GM23338 (cell line): ENCODE results near the gene HES7. TPM values are rescaled to one million over a fixed set of nuclear protein-coding genes. Genes with fewer than 3 reads are reported as not detected.

ENCODE experiments used
- ATAC-seq: fragments of 200-7000 bp; cut with Tn5 transposase; 3 replicates; pipeline ENCODE4 v1.9.1; 2020
- DNase-seq: peaks from one replicate; pipeline ENCODE4 v3.0.0-alpha.2; 2015; ENCODE audit warnings: low spot score
- H2AFZ ChIP-seq: fragments of 200-600 bp; sonication (generic); 2 replicates; pipeline ENCODE4 v1.8.0; 2016; ENCODE audit warnings: antibody characterized with exemption, mild to moderate bottlenecking, moderate library complexity
- H3F3A ChIP-seq: fragments of 200-600 bp; sonication (generic); replicated peaks from 2 replicates; pipeline ENCODE4 v1.8.0; 2017; ENCODE audit warnings: antibody characterized with exemption, mixed run types, low read depth
- H3K27ac ChIP-seq: fragments of 200-600 bp; sonication (generic); 2 replicates; pipeline ENCODE4 v1.6.1; 2016; ENCODE audit warnings: low read depth
- H3K27me3 ChIP-seq: fragments of 200-600 bp; sonication (generic); 2 replicates; pipeline ENCODE4 v1.8.0; 2016; ENCODE audit warnings: mild to moderate bottlenecking, mixed run types, moderate library complexity; ENCODE audit not compliant: insufficient read depth
- H3K36me3 ChIP-seq: fragments of 200-600 bp; sonication (generic); 2 replicates; pipeline ENCODE4 v1.8.0; 2016; ENCODE audit warnings: mild to moderate bottlenecking; ENCODE audit not compliant: insufficient read depth
- H3K4me1 ChIP-seq: fragments of 200-600 bp; sonication (generic); 2 replicates; pipeline ENCODE4 v1.8.0; 2016; ENCODE audit warnings: mild to moderate bottlenecking, moderate library complexity; ENCODE audit not compliant: insufficient read depth
- H3K4me2 ChIP-seq: fragments of 200-600 bp; sonication (generic); 2 replicates; pipeline ENCODE4 v1.7.1; 2017; ENCODE audit warnings: mixed run types
- H3K4me3 ChIP-seq: fragments of 200-600 bp; sonication (generic); 2 replicates; pipeline ENCODE4 v1.6.1; 2016; ENCODE audit warnings: mixed run types
- H3K79me2 ChIP-seq: fragments of 200-600 bp; sonication (generic); replicated peaks from 2 replicates; pipeline ENCODE4 v1.8.0; 2017; ENCODE audit warnings: mild to moderate bottlenecking; ENCODE audit not compliant: insufficient read depth
- H3K9me2 ChIP-seq: fragments of 200-600 bp; sonication (generic); 2 replicates; pipeline ENCODE4 v1.8.0; 2017; ENCODE audit not compliant: insufficient read depth
- H4K20me1 ChIP-seq: fragments of 200-600 bp; sonication (generic); replicated peaks from 2 replicates; pipeline ENCODE4 v1.8.0; 2017; ENCODE audit warnings: mild to moderate bottlenecking; ENCODE audit not compliant: insufficient read depth
- H3K27ac Mint-ChIP-seq: 2 replicates; pipeline ENCODE4 v1.8.0; 2020; ENCODE audit warnings: inconsistent platforms, mild to moderate bottlenecking, moderate library complexity, mixed read lengths
- H3K27me3 Mint-ChIP-seq: 3 replicates; pipeline ENCODE4 v1.8.0; 2022; ENCODE audit warnings: low read depth, mild to moderate bottlenecking, moderate library complexity, mixed read lengths, inconsistent platforms; ENCODE audit not compliant: insufficient read depth, poor library complexity
- H3K36me3 Mint-ChIP-seq: 3 replicates; pipeline ENCODE4 v1.8.0; 2021; ENCODE audit warnings: low read depth, mild to moderate bottlenecking, inconsistent platforms, moderate library complexity, mixed read lengths
- H3K4me1 Mint-ChIP-seq: 3 replicates; pipeline ENCODE4 v1.8.0; 2020; ENCODE audit warnings: mild to moderate bottlenecking, inconsistent platforms, mixed read lengths
- H3K4me3 Mint-ChIP-seq: 3 replicates; pipeline ENCODE4 v1.8.0; 2021; ENCODE audit warnings: moderate library complexity, mild to moderate bottlenecking, inconsistent platforms, mixed read lengths
- H3K9me3 Mint-ChIP-seq: 3 replicates; pipeline ENCODE4 v1.8.0; 2020; ENCODE audit warnings: moderate library complexity, mild to moderate bottlenecking, inconsistent platforms, mixed read lengths
- CTCF ChIP-seq, 2 experiments: fragments of 200-600 bp in 1 of 2; sonication (generic) in 1 of 2; conservative IDR thresholded peaks; 2 replicates each; pipeline versions ENCODE4 v1.5.1 to v1.6.1; 2016 to 2017; ENCODE audit warnings: antibody characterized with exemption in 2 of 2, low read depth in 2 of 2, mild to moderate bottlenecking in 2 of 2, moderate library complexity in 1 of 2
- EZH2 ChIP-seq: fragments of 200-600 bp; sonication (generic); IDR thresholded peaks from one replicate; pipeline ENCODE4 v1.8.0; 2017; ENCODE audit warnings: antibody characterized with exemption, mild to moderate bottlenecking, low read depth; ENCODE audit not compliant: unreplicated experiment
- EZH2phosphoT487 ChIP-seq: fragments of 200-600 bp; sonication (generic); IDR thresholded peaks from one replicate; pipeline ENCODE4 v1.8.1; 2018; ENCODE audit warnings: antibody characterized with exemption; ENCODE audit not compliant: unreplicated experiment
- JUNB ChIP-seq: IDR thresholded peaks from one replicate; pipeline ENCODE4 v1.6.1; 2016; ENCODE audit warnings: antibody characterized with exemption; ENCODE audit not compliant: unreplicated experiment
- NANOG ChIP-seq: IDR thresholded peaks from 2 replicates; pipeline ENCODE4 v1.6.1; 2016; ENCODE audit warnings: antibody characterized with exemption, borderline replicate concordance
- POLR2AphosphoS5 ChIP-seq: IDR thresholded peaks from 2 replicates; pipeline ENCODE4 v1.6.1; 2016; ENCODE audit warnings: antibody characterized with exemption, low read depth
- ZNF462 ChIP-seq: fragments of 250-450 bp; sonication (Bioruptor Pico); IDR thresholded peaks from 2 replicates; pipeline ENCODE4 v1.5.0; 2020; ENCODE audit warnings: mild to moderate bottlenecking, moderate library complexity
- polyA plus RNA-seq: library from polyadenylated mRNA; unstranded; fragments of >200 nt; fragmentation: Nextera tagmentation; extraction: Ambion mirVana; gene quantifications from 2 replicates; pipeline ENCODE4 v1.2.1, GENCODE V29; 2016
- total RNA-seq: library from RNA; depleted of rRNA; stranded (reverse); fragments of >200 nt; shearing (Covaris generic); gene quantifications from 2 replicates; pipeline ENCODE4 v1.2.3, GENCODE V29; 2014

HES7 gene
- total and polyA plus RNA-seq, 2 experiments from 2014 or later, result 0.14 TPM; not detected in 1

- ATAC-seq, result no peak
- H3K4me3 Mint-ChIP-seq, result peak overlapping the region; percentile 83
- peak; percentile 91 for DNase-seq
- TF ChIP-seq EZH2 (peak; percentile 46), POLR2AphosphoS5 (peak; percentile 64), NANOG (no peak)
- Histone ChIP-seq H3K36me3 (no peaks in the 10 kb centered on the region), H3K79me2 (no peaks in the 10 kb centered on the region), H3K9me2 (no peaks in the 10 kb centered on the region), H3F3A (peaks cover 23% of the 10 kb centered on the region), H4K20me1 (peaks cover 6% of the 10 kb centered on the region; the same call in 1 of the 2 replicates), H3K4me1 (peaks cover 26% of the 10 kb centered on the region), H3K27me3 (peaks cover 68% of the 10 kb centered on the region), H3K4me2 (peak overlapping the region; percentile 94), H2AFZ (0 out of 2 replicates have a peak overlapping the region, but pooled peaks have one; percentile 63), H3K27ac (no peak overlapping the region), H3K4me3 (peak overlapping the region; percentile 66)
- H3K36me3 Mint-ChIP-seq, result peaks cover 13% of the 10 kb centered on the region
- peaks cover 89% of the 10 kb centered on the region for H3K27me3 Mint-ChIP-seq
- H3K4me1 Mint-ChIP-seq, result peaks cover 32% of the 10 kb centered on the region
- peaks cover 24% of the 10 kb centered on the region for H3K9me3 Mint-ChIP-seq
- no peak overlapping the region for H3K27ac Mint-ChIP-seq
These were observed 1.4 kb downstream of the HES7 start for GRCh38 chr17:8122422-8122923.

GRCh38 chr17:8121681-8122421, 2.1 kb downstream of the HES7 start:
- Mint-ChIP-seq H3K4me3 (peak overlapping the region; percentile 83), H3K9me3 (peaks cover 24% of the 10 kb centered on the region), H3K4me1 (peaks cover 26% of the 10 kb centered on the region), H3K27ac (no peak overlapping the region), H3K27me3 (peaks cover 89% of the 10 kb centered on the region), H3K36me3 (peaks cover 13% of the 10 kb centered on the region)
- H3K79me2 ChIP-seq, result no peaks in the 10 kb centered on the region
- no peaks in the 10 kb centered on the region for H3K36me3 ChIP-seq
- peak; percentile 39 for ATAC-seq
- H3K4me2 ChIP-seq, result peak overlapping the region; percentile 94
- peaks cover 18% of the 10 kb centered on the region for H3F3A ChIP-seq
- TF ChIP-seq POLR2AphosphoS5, result no peak
- peak; percentile 54 to 90 for TF ChIP-seq CTCF (conservative IDR thresholded peaks at IDR 0.05; ENCODE audit: low read depth in 2 of 2)
- TF ChIP-seq EZH2phosphoT487, result no peak
- H3K4me1 ChIP-seq, result peaks cover 28% of the 10 kb centered on the region
- peaks cover 5% of the 10 kb centered on the region; the same call in 1 of the 2 replicates for H4K20me1 ChIP-seq
- no peak overlapping the region for H3K27ac ChIP-seq
- peaks cover 68% of the 10 kb centered on the region for H3K27me3 ChIP-seq
- H3K9me2 ChIP-seq, result no peaks in the 10 kb centered on the region
- peak overlapping the region; percentile 66 for H3K4me3 ChIP-seq
- DNase-seq, result peak; percentile 91
- 0 out of 2 replicates have a peak overlapping the region, but pooled peaks have one; percentile 63 for H2AFZ ChIP-seq

- peaks cover 69% of the 10 kb centered on the region for H3K27me3 ChIP-seq
- H2AFZ ChIP-seq, result no peak overlapping the region
- no peak overlapping the region for H3K27ac ChIP-seq
- peaks cover 26% of the 10 kb centered on the region for H3K4me1 ChIP-seq
- Mint-ChIP-seq H3K27ac (no peak overlapping the region), H3K36me3 (peaks cover 13% of the 10 kb centered on the region), H3K4me3 (peak overlapping the region; percentile 83), H3K27me3 (peaks cover 91% of the 10 kb centered on the region), H3K4me1 (peaks cover 24% of the 10 kb centered on the region), H3K9me3 (peaks cover 24% of the 10 kb centered on the region)
- peak overlapping the region; percentile 66 for H3K4me3 ChIP-seq
- no peak for TF ChIP-seq ZNF462 (CRISPR knock-in tag)
- no peak for TF ChIP-seq JUNB
- peak overlapping the region; percentile 94 for H3K4me2 ChIP-seq
- peaks cover 15% of the 10 kb centered on the region; the same call in 1 of the 2 replicates for H3F3A ChIP-seq
- no peaks in the 10 kb centered on the region for H3K36me3 ChIP-seq
- no peaks in the 10 kb centered on the region for H3K9me2 ChIP-seq
- peaks cover 3% of the 10 kb centered on the region; the same call in 1 of the 2 replicates for H4K20me1 ChIP-seq
- no peak for DNase-seq
- H3K79me2 ChIP-seq, result no peaks in the 10 kb centered on the region
- no peak for ATAC-seq
These were observed 2.6 kb downstream of the HES7 start for GRCh38 chr17:8121407-8121680.
